HG03064 (cell line): Measurements from ENCODE around the gene CCER1.
A peak's percentile ranks its signal among the peaks of the same experiment; 100 is the strongest.

ENCODE experiments used
- ATAC-seq: cut with Tn5 transposase; IDR thresholded peaks from one replicate; pipeline ENCODE4 v1.9.1; 2021; ENCODE audit warnings: low read depth; ENCODE audit not compliant: unreplicated experiment

CCER1 gene

GRCh38 chr12:90969346-90969745, 14.4 kb upstream of the CCER1 start:
- no peak for ATAC-seq

- ATAC-seq, result no peak
Measured at GRCh38 chr12:90965204-90965603, 10.2 kb upstream of the CCER1 start.

- no peak for ATAC-seq
Measured at GRCh38 chr12:90964616-90965015, 9.6 kb upstream of the CCER1 start.

GRCh38 chr12:90963946-90964345, 9.0 kb upstream of the CCER1 start:
- no peak for ATAC-seq

- ATAC-seq, result no peak
Measured at GRCh38 chr12:90961154-90961553, 6.2 kb upstream of the CCER1 start.

- ATAC-seq, result peak; percentile 69
Measured at GRCh38 chr12:90959538-90960139, 4.7 kb upstream of the CCER1 start.

GRCh38 chr12:90959032-90959431, 4.1 kb upstream of the CCER1 start:
- ATAC-seq, result no peak

GRCh38 chr12:90958347-90958746, 3.4 kb upstream of the CCER1 start:
- ATAC-seq, result no peak

- no peak for ATAC-seq
Measured at GRCh38 chr12:90954428-90954827, 548 bp downstream of the CCER1 start.

GRCh38 chr12:90953956-90954421, 987 bp downstream of the CCER1 start:
- no peak for ATAC-seq

GRCh38 chr12:90951432-90952105, 3.4 kb downstream of the CCER1 start:
- no peak for ATAC-seq

GRCh38 chr12:90947869-90948268, 7.1 kb downstream of the CCER1 start:
- ATAC-seq, result no peak

GRCh38 chr12:90945070-90945649, 9.8 kb downstream of the CCER1 start:
- ATAC-seq, result no peak

GRCh38 chr12:90943255-90943654, 11.7 kb downstream of the CCER1 start:
- no peak for ATAC-seq

- no peak for ATAC-seq
Measured at GRCh38 chr12:90940872-90941499, 14.0 kb downstream of the CCER1 start.

- no peak for ATAC-seq
Measured at GRCh38 chr12:90939382-90939781, 15.6 kb downstream of the CCER1 start.

- ATAC-seq, result no peak
Measured at GRCh38 chr12:90938451-90938850, 16.5 kb downstream of the CCER1 start.

- ATAC-seq, result no peak
Measured at GRCh38 chr12:90937651-90938050, 17.3 kb downstream of the CCER1 start.

- ATAC-seq, result no peak
Measured at GRCh38 chr12:90936230-90937005, 18.6 kb downstream of the CCER1 start.

- ATAC-seq, result no peak
Measured at GRCh38 chr12:90925562-90925961, 29.4 kb downstream of the CCER1 start.

- ATAC-seq, result no peak
Measured at GRCh38 chr12:90924406-90924805, 30.6 kb downstream of the CCER1 start.
